A673 (cell line): ENCODE results near the gene SPINT1. TPM values are rescaled to one million over a fixed set of nuclear protein-coding genes. Genes with fewer than 3 reads are reported as not detected.
"Not testable (repeated sequence)": the region's sequence is repeated elsewhere in the genome, so short reads cannot be mapped to it uniquely, and the experiment has no call there.

Source experiments
- BruUV-seq: library from RNA; stranded (reverse); fragments of 400-500 nt; replicated peaks from 2 replicates; lab custom pipeline; 2021; lab: Mats Ljungman, UMichigan
- CTCF ChIA-PET: fragments of 300-600 bp; sonication (Branson Sonifier 250); formaldehyde crosslinking; loops from one replicate; lab custom pipeline; 2022; ENCODE audit warnings: antibody characterized with exemption; lab: Charles Lee
- POLR2A ChIA-PET: fragments of 300-600 bp; sonication (Branson Sonifier 250); formaldehyde crosslinking; loops from one replicate; lab custom pipeline; 2022; ENCODE audit warnings: antibody characterized with exemption; ENCODE audit not compliant: low non-redundant PET; lab: Charles Lee
- DNase-seq: peaks from one replicate; pipeline ENCODE4 v3.0.0-alpha.2; 2015; ENCODE audit warnings: low spot score
- H3K27ac ChIP-seq: fragments of 200-600 bp; sonication (generic); 2 replicates; pipeline ENCODE4 v1.5.1; 2016; ENCODE audit warnings: mixed run types, low read depth, mild to moderate bottlenecking, mixed read lengths, antibody characterized with exemption, low read length; ENCODE audit not compliant: poor library complexity, severe bottlenecking
- H3K27me3 ChIP-seq: fragments of 200-600 bp; sonication (generic); replicated peaks from 2 replicates; pipeline ENCODE4 v1.6.1; 2017; ENCODE audit warnings: mixed run types, low read depth, mild to moderate bottlenecking, mixed read lengths, antibody characterized with exemption, low read length; ENCODE audit not compliant: insufficient read depth, poor library complexity
- H3K36me3 ChIP-seq: fragments of 200-600 bp; sonication (generic); 2 replicates; pipeline ENCODE4 v1.6.1; 2016; ENCODE audit warnings: mixed run types, mild to moderate bottlenecking, mixed read lengths, antibody characterized with exemption, low read length; ENCODE audit not compliant: insufficient read depth, poor library complexity, severe bottlenecking
- H3K4me1 ChIP-seq: fragments of 200-600 bp; sonication (generic); 2 replicates; pipeline ENCODE4 v1.6.1; 2017; ENCODE audit warnings: mixed run types, mild to moderate bottlenecking, mixed read lengths, antibody characterized with exemption, low read length; ENCODE audit not compliant: insufficient read depth, poor library complexity, severe bottlenecking
- H3K4me3 ChIP-seq: fragments of 200-600 bp; sonication (generic); 2 replicates; pipeline ENCODE4 v1.5.1; 2016; ENCODE audit warnings: low read depth, mixed run types, mild to moderate bottlenecking, mixed read lengths, low read length; ENCODE audit not compliant: poor library complexity, severe bottlenecking
- H3K9me3 ChIP-seq: fragments of 200-600 bp; sonication (generic); 2 replicates; pipeline ENCODE4 v1.6.1; 2016; ENCODE audit warnings: mixed run types, low read depth, mild to moderate bottlenecking, mixed read lengths, antibody characterized with exemption, low read length; ENCODE audit not compliant: poor library complexity, severe bottlenecking
- EZH2 ChIP-seq: fragments of 200-600 bp; sonication (generic); IDR thresholded peaks from 2 replicates; pipeline ENCODE4 v1.6.1; 2017; ENCODE audit warnings: borderline replicate concordance, low read depth, mild to moderate bottlenecking, mixed read lengths, antibody characterized with exemption, low read length; ENCODE audit not compliant: poor library complexity, severe bottlenecking
- intact Hi-C: fragments of 100-400 bp; cut with micrococcal nuclease; formaldehyde crosslinking; loops from one replicate; pipeline ENCODE4 v1.10.0; 2022; ENCODE audit not compliant: unreplicated experiment
- total RNA-seq: library from RNA; stranded (reverse); gene quantifications from 2 replicates; pipeline ENCODE4 v1.2.3, GENCODE V29; 2021
- TF ChIP-seq, protein P1 (sequence below): fragments of 300-800, 200-600 bp; sonication (generic); conservative IDR thresholded peaks from 2 replicates; pipeline ENCODE4 v1.5.1; 2017; ENCODE audit warnings: low read depth, mild to moderate bottlenecking, antibody characterized with exemption, low read length, moderate library complexity, mixed read lengths

Gene SPINT1
- total RNA-seq, 1 experiment from 2014 or later: 1.9 TPM

DNA sequence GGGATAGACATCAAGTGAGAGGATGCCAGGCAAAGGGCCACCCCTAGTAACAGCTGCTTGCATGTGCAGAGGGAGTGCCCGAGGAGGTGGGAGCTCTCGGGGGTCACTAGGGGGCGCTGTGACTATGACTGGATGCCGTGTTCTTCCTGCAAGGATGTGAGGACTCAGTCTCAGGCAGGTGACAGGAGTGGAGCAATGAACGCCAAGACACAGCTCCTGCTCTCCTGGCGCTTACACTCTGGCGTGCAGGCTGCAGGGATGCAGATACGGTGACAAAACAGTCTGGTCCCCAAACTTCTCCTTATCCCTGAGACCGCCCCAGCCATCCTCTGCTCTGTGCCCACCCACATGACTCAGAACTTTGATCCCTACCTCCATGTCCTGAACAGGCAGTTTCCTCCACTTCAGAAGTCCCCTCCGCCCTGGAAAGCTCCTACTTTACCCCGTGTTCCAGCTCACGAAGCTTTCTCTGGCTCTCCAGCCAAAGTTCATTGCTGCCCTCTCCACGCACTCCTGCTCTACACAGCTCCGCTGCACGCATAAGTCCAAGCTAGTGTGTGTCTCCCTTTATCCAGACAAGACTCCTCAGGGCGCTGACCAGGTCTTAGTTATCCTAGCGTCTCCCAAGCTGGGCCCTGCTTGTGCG is 15.5 kb downstream of the SPINT1 start:
- BruUV-seq: no TSS peak
- Histone ChIP-seq H3K36me3 (no peaks in the 10 kb centered on the region), H3K4me3 (no peak overlapping the region), H3K27ac (no peak overlapping the region), H3K9me3 (no peaks in the 10 kb centered on the region), H3K4me1 (peaks cover 18% of the 10 kb centered on the region), H3K27me3 (no peaks in the 10 kb centered on the region)
- POLR2A ChIA-PET: interaction anchor here (0.5 to 0.6 kb wide), 2 partner anchors 14 to 15 kb away, joined by 3 to 4 read pairs; no protein-coding TSS in a partner anchor
- DNase-seq: peak; percentile 88
- TF ChIP-seq, protein P1, sequence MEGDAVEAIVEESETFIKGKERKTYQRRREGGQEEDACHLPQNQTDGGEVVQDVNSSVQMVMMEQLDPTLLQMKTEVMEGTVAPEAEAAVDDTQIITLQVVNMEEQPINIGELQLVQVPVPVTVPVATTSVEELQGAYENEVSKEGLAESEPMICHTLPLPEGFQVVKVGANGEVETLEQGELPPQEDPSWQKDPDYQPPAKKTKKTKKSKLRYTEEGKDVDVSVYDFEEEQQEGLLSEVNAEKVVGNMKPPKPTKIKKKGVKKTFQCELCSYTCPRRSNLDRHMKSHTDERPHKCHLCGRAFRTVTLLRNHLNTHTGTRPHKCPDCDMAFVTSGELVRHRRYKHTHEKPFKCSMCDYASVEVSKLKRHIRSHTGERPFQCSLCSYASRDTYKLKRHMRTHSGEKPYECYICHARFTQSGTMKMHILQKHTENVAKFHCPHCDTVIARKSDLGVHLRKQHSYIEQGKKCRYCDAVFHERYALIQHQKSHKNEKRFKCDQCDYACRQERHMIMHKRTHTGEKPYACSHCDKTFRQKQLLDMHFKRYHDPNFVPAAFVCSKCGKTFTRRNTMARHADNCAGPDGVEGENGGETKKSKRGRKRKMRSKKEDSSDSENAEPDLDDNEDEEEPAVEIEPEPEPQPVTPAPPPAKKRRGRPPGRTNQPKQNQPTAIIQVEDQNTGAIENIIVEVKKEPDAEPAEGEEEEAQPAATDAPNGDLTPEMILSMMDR: peak; percentile 96
- TF ChIP-seq EZH2: no peak
- intact Hi-C loops: loop anchor here (1.0 to 2.0 kb wide), 2 partner anchors 35 to 113 kb away; partner anchors contain the start of gene VPS18
- CTCF ChIA-PET: interaction anchor here (0.6 to 3.2 kb wide), 11 partner anchors 10 to 164 kb away, joined by 3 to 103 read pairs (median 5); partner anchors contain the start of genes RAD51, RHOV and VPS18

DNA sequence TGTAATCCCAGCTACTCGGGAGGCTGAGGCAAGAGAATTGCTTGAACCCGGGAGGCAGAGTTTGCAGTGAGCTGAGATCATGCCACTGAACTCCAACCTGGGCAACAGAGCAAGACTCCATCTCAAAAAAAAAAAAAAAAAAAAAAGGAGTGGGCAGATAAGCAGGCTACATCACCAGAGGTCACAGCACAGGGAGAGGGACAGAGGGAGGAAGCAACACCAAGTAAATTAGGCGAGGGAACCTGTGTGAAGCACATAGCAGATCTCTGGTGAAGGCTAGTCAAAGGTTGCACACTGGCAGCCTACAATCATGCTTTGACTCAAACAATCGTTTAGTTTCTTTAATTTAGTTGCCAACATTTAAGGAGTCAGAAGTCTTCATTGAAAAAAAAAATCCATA is 17.3 kb downstream of the SPINT1 start:
- H3K27me3 ChIP-seq, POLR2A ChIA-PET, H3K4me3 ChIP-seq, BruUV-seq, H3K9me3 ChIP-seq, H3K27ac ChIP-seq, H3K36me3 ChIP-seq, DNase-seq, intact Hi-C loops: not testable (repeated sequence)
- CTCF ChIA-PET: interaction anchor here (0.7 kb wide), 1 partner anchor 12 kb away, joined by 7 read pairs; no protein-coding TSS in a partner anchor
- peaks cover 18% of the 10 kb centered on the region for H3K4me1 ChIP-seq

DNA sequence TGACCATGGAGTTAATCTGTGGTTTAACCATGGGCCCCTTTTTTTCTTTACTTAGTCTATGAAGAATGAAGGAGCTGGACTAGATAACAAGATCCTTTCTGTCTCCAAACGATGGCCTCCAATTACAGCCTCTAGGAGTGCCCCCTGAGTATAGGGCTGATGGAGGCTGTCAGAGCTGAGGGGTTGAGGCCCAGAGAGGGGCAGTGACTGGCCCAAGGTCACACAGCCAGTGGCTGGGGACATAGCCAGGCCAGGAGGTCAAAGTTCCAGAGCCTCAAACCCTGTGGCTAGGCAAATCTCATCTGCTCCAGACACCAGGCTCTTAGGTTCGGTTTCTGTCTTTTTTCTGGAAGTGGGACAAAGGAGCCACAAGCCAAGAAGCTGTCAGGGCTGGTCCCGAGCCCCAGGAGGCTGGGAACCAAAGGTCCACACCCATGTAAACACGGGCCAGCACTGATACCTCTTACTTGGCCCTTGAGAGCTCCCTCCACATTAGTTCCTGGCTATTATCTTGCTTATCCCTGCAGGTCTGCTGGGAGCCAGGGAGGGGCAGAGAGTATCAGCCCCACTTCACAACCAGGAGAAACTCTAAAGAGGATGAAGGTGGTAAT is 19.9 kb downstream of the SPINT1 start:
- Histone ChIP-seq H3K27me3 (no peaks in the 10 kb centered on the region), H3K9me3 (no peaks in the 10 kb centered on the region), H3K4me1 (peaks cover 3% of the 10 kb centered on the region), H3K27ac (no peak overlapping the region), H3K36me3 (no peaks in the 10 kb centered on the region), H3K4me3 (no peak overlapping the region)
- no TSS peak for BruUV-seq
- intact Hi-C loops: no loop called here
- TF ChIP-seq, protein P1: no peak
- no peak for TF ChIP-seq EZH2
- no peak for DNase-seq
- CTCF ChIA-PET: interaction anchor here (1.0 kb wide), 1 partner anchor 10 kb away, joined by 4 read pairs; the partner anchor contains the start of gene RHOV
- POLR2A ChIA-PET: no interaction called here
